ENCODE measurements around the gene GGTLC1.

The GGTLC1 gene

GRCh38 chr20:23963941-23964340 is 24.6 kb downstream of the GGTLC1 start:
- no peak for DNase-seq

GRCh38 chr20:23962272-23962671 is 26.3 kb downstream of the GGTLC1 start:
- DNase-seq = no peak

GRCh38 chr20:23959054-23959453 is 29.5 kb downstream of the GGTLC1 start:
- DNase-seq = no peak

GRCh38 chr20:23955896-23956295 is 32.7 kb downstream of the GGTLC1 start:
- no peak for DNase-seq

- no peak for DNase-seq
These were observed 34.4 kb downstream of the GGTLC1 start for GRCh38 chr20:23954008-23954745.

GRCh38 chr20:23946206-23946605 is 42.4 kb downstream of the GGTLC1 start:
- no peak for DNase-seq

GRCh38 chr20:23943304-23943703 is 45.3 kb downstream of the GGTLC1 start:
- DNase-seq = no peak

- no peak for DNase-seq
These were observed 48.9 kb downstream of the GGTLC1 start for GRCh38 chr20:23939641-23940040.

GRCh38 chr20:23939063-23939462 is 49.5 kb downstream of the GGTLC1 start:
- DNase-seq = no peak

GRCh38 chr20:23938118-23938438 is 50.5 kb downstream of the GGTLC1 start:
- DNase-seq = no peak

GRCh38 chr20:23937303-23938117 is 51.1 kb downstream of the GGTLC1 start:
- DNase-seq = peak; percentile 66

All from activated CD4-positive, alpha-beta T cell treated with anti-CD3 and anti-CD28 coated beads, Interleukin-10, Interleukin-2, amounts not matched to agents 100 ng/mL and 50 ng/mL, durations not matched to agents 16 hours and 8 hours (primary cell).